K562 (cell line): ENCODE data around the gene SBF1.

ENCODE experiments used
- ZBTB8A ChIP-seq: fragments of 450-650 bp; IDR thresholded peaks from 2 replicates; pipeline ENCODE4 v1.6.1; 2018; ENCODE audit warnings: mild to moderate bottlenecking, moderate library complexity; ENCODE audit not compliant: partially characterized antibody
- ZNF24 ChIP-seq: fragments of 450-650 bp; IDR thresholded peaks from 2 replicates; pipeline ENCODE4 v1.6.1; 2016

GRCh38 chr22:50473088-50473487, 1.7 kb downstream of the SBF1 start:
- TF ChIP-seq ZBTB8A = no peak
- TF ChIP-seq ZNF24 = no peak
